Upper lobe of left lung (tissue), 6 donors: ENCODE results near the gene INHA. TPM values are rescaled to one million over a fixed set of nuclear protein-coding genes. Genes with fewer than 3 reads are reported as not detected.

Experiments used
- ATAC-seq, 2 donors: fragments of 200-7000 bp; cut with Tn5 transposase; one replicate each; pipeline ENCODE4 v1.9.1; 2022; ENCODE audit warnings: mild to moderate bottlenecking in 2 of 2, moderate library complexity in 2 of 2; ENCODE audit not compliant: low FRiP score in 2 of 2
- DNase-seq, 2 donors: peaks; one replicate each; pipeline ENCODE4 v3.0.0-alpha.2; 2019 to 2020
- H3K27ac ChIP-seq, 4 donors: fragments of 200-600 bp; sonication (generic); one replicate each; pipeline ENCODE4 v1.5.1; 2016 to 2019
- H3K27me3 ChIP-seq, 4 donors: fragments of 200-600 bp; sonication (generic); one replicate each; pipeline ENCODE4 v1.5.1; 2017 to 2019
- H3K36me3 ChIP-seq, 4 donors: fragments of 200-600 bp; sonication (generic); one replicate each; pipeline ENCODE4 v1.5.1; 2016 to 2019
- H3K4me1 ChIP-seq, 4 donors: fragments of 200-600 bp; sonication (generic); one replicate each; pipeline ENCODE4 v1.5.1; 2018 to 2019
- H3K4me3 ChIP-seq, 4 donors: fragments of 200-600 bp; sonication (generic); one replicate each; pipeline ENCODE4 v1.5.1; 2017 to 2019; ENCODE audit warnings: mild to moderate bottlenecking in 2 of 4, moderate library complexity in 1 of 4
- H3K9me3 ChIP-seq, 4 donors: fragments of 200-600 bp; sonication (generic); one replicate each; pipeline ENCODE4 v1.5.1; 2018 to 2019
- CTCF ChIP-seq, 6 experiments: fragments of 450-650 bp in 4 of 6; fragments of 200-600 bp in 2 of 6; sonication (generic) in 2 of 6; IDR thresholded peaks; one replicate each; pipeline ENCODE4 v1.5.1; 2016 to 2019; ENCODE audit warnings: antibody characterized with exemption in 6 of 6
- EP300 ChIP-seq, 4 donors: sonication (generic); formaldehyde crosslinking; IDR thresholded peaks; one replicate each; pipeline ENCODE4 v1.5.1; 2017; ENCODE audit warnings: antibody characterized with exemption in 4 of 4, control low read depth in 2 of 4
- POLR2A ChIP-seq, 4 donors: fragments of 450-650 bp; IDR thresholded peaks; one replicate each; pipeline ENCODE4 v1.5.1; 2016 to 2017; ENCODE audit warnings: antibody characterized with exemption in 4 of 4, mild to moderate bottlenecking in 2 of 4
- POLR2AphosphoS5 ChIP-seq, 2 donors: sonication (generic); formaldehyde crosslinking; IDR thresholded peaks; one replicate each; pipeline ENCODE4 v1.5.1; 2017; ENCODE audit warnings: antibody characterized with exemption in 2 of 2
- WGBS, 2 donors: methylation state at CpG; one replicate each; pipeline ENCODE4 v1.1.5; 2017 to 2018; 5-methylcytosine and 5-hydroxymethylcytosine counted together
- total RNA-seq, 6 donors: library from RNA; depleted of rRNA in 4 of 6; stranded (reverse); fragments of >200 nt in 4 of 6; gene quantifications; one replicate each; pipeline versions ENCODE4 v1.1.0 to v1.2.1, GENCODE V29; 2016 to 2021
- donor health status: DM: no; HTN: no; CAD: no; lungs with moderate emphysema.
- donor health status: DM: no; HTN: yes; CAD: no; lungs with severe emphysema.

Gene INHA
- total RNA-seq, 6 donors from 2014 or later = 0.24 to 7.3 (median 0.43) TPM; not detected in 3

- H3K36me3 ChIP-seq = peaks cover 0 to 25% (median 17%) of the 10 kb centered on the region in 4 donors
- peaks cover 24 to 32% (median 26%) of the 10 kb centered on the region in 4 donors for H3K4me1 ChIP-seq
- TF ChIP-seq POLR2AphosphoS5 (IDR thresholded peaks at IDR 0.05) (no peak), POLR2A (IDR thresholded peaks at IDR 0.05) (no peak), CTCF (IDR thresholded peaks at IDR 0.05) (no peak), EP300 (IDR thresholded peaks at IDR 0.05) (no peak)
- no peak overlapping the region for H3K4me3 ChIP-seq
- H3K27ac ChIP-seq = no peak overlapping the region
- H3K9me3 ChIP-seq = no peaks in the 10 kb centered on the region
- ATAC-seq (no peak), DNase-seq (no peak)
- no peaks in the 10 kb centered on the region for H3K27me3 ChIP-seq
- 89 to 92% methylated on average over 10 to 12 of the region's 12 CpGs for whole genome bisulfite sequencing, 2 donors
Measured at GRCh38 chr2:219540784-219541504, 31.2 kb upstream of the INHA start.

- H3K36me3 ChIP-seq = peaks cover 0 to 25% (median 17%) of the 10 kb centered on the region in 4 donors
- ATAC-seq (peak; percentile 14 to 44), DNase-seq (peak; percentile 90 to 96)
- H3K4me1 ChIP-seq = peaks cover 24 to 32% (median 26%) of the 10 kb centered on the region in 4 donors
- H3K27ac ChIP-seq = peak overlapping the region in 1 of 4 donors; percentile 12
- no peaks in the 10 kb centered on the region for H3K27me3 ChIP-seq
- no peaks in the 10 kb centered on the region for H3K9me3 ChIP-seq
- peak overlapping the region in 3 of 4 donors; percentile 19 to 80 (median 37) for H3K4me3 ChIP-seq
- 7 to 17% methylated on average over 18 to 31 of the region's 48 CpGs for WGBS, 2 donors
- TF ChIP-seq POLR2AphosphoS5 (IDR thresholded peaks at IDR 0.05) (no peak), CTCF (IDR thresholded peaks at IDR 0.05) (peak; percentile 83 to 99 (median 98)), EP300 (IDR thresholded peaks at IDR 0.05) (no peak)
Measured at GRCh38 chr2:219541611-219542180, 30.4 kb upstream of the INHA start.

GRCh38 chr2:219542931-219543595, 29.0 kb upstream of the INHA start:
- H3K4me3 ChIP-seq = peak overlapping the region; percentile 77 to 82 (median 80)
- H3K9me3 ChIP-seq = no peaks in the 10 kb centered on the region
- H3K4me1 ChIP-seq = peaks cover 24 to 32% (median 26%) of the 10 kb centered on the region in 4 donors
- ATAC-seq = peak; percentile 2 to 43
- WGBS, 2 donors = 1% methylated on average over 13 to 16 of the region's 66 CpGs
- H3K36me3 ChIP-seq = peaks cover 0 to 25% (median 17%) of the 10 kb centered on the region in 4 donors
- H3K27ac ChIP-seq = peak overlapping the region; percentile 72 to 86 (median 80)
- no peak for TF ChIP-seq EP300 (IDR thresholded peaks at IDR 0.05)
- no peak for TF ChIP-seq POLR2A (IDR thresholded peaks at IDR 0.05)
- no peak for TF ChIP-seq POLR2AphosphoS5 (IDR thresholded peaks at IDR 0.05)
- TF ChIP-seq CTCF (IDR thresholded peaks at IDR 0.05) = no peak
- no peaks in the 10 kb centered on the region for H3K27me3 ChIP-seq
- peak in 1 of 2 donors; percentile 37 for DNase-seq

GRCh38 chr2:219543596-219544358, 28.3 kb upstream of the INHA start, which contains the start of the genes CHPF and TMEM198:
CHPF (minus strand) TSS chr2:219543809; CDS start chr2:219543538, 271 bp downstream.
TMEM198 (plus strand) TSS chr2:219544028; CDS start chr2:219544728, 700 bp downstream.
- ATAC-seq (peak; percentile 94 to 95), DNase-seq (peak; percentile 97 to 99)
- Histone ChIP-seq H3K27ac (peak within 1 kb of the TSS; percentile 72 to 86 (median 80)), H3K36me3 (peaks cover 0 to 24% (median 17%) of the 10 kb centered on the region in 4 donors), H3K27me3 (no peaks in the 10 kb centered on the region), H3K4me1 (peaks cover 24 to 32% (median 26%) of the 10 kb centered on the region in 4 donors), H3K4me3 (peak within 1 kb of the TSS; percentile 77 to 82 (median 80)), H3K9me3 (no peaks in the 10 kb centered on the region)
- TF ChIP-seq CTCF (IDR thresholded peaks at IDR 0.05) = no peak
- peak; percentile 38 to 69 for TF ChIP-seq POLR2AphosphoS5 (IDR thresholded peaks at IDR 0.05)
- TF ChIP-seq POLR2A (IDR thresholded peaks at IDR 0.05) = peak in 2 of 4 donors; percentile 42 to 74
- peak in 1 of 4 donors; percentile 1 for TF ChIP-seq EP300 (IDR thresholded peaks at IDR 0.05)
- WGBS, 2 donors = 1 to 3% methylated on average over 13 to 31 of the region's 75 CpGs
